ENCODE results near the gene NGRN. TPM values are rescaled to one million over a fixed set of nuclear protein-coding genes. Genes with fewer than 3 reads are reported as not detected.
"Not testable (repeated sequence)": the region's sequence is repeated elsewhere in the genome, so short reads cannot be mapped to it uniquely, and the experiment has no call there.

The NGRN gene
- total RNA-seq, 1 donor: 88.9 TPM

GRCh38 chr15:90266485-90266884 lies 1.0 kb downstream of the NGRN start:
- H3K4me3 ChIP-seq (ENCODE audit: low read depth, low read length): peak overlapping the region; percentile 93
- TF ChIP-seq CTCF (IDR thresholded peaks at IDR 0.05; ENCODE audit: insufficient read depth, low read depth, low read length): no peak
- DNase-seq (ENCODE audit: low read depth): peak; percentile 44

- TF ChIP-seq CTCF (IDR thresholded peaks at IDR 0.05; ENCODE audit: insufficient read depth, low read depth, low read length): no peak
- no peak for DNase-seq (ENCODE audit: low read depth)
- H3K4me3 ChIP-seq (ENCODE audit: low read depth, low read length): no peak overlapping the region
These were observed 2.9 kb downstream of the NGRN start for GRCh38 chr15:90268415-90268814.

GRCh38 chr15:90270502-90271150 lies 5.2 kb downstream of the NGRN start:
- TF ChIP-seq CTCF (IDR thresholded peaks at IDR 0.05; ENCODE audit: insufficient read depth, low read depth, low read length): no peak
- no peak overlapping the region for H3K4me3 ChIP-seq (ENCODE audit: low read depth, low read length)
- DNase-seq (ENCODE audit: low read depth): no peak

GRCh38 chr15:90271459-90272166 lies 6.1 kb downstream of the NGRN start:
- no peak for DNase-seq (ENCODE audit: low read depth)
- H3K4me3 ChIP-seq (ENCODE audit: low read depth, low read length): no peak overlapping the region
- TF ChIP-seq CTCF (IDR thresholded peaks at IDR 0.05; ENCODE audit: insufficient read depth, low read depth, low read length): no peak

- DNase-seq (ENCODE audit: low read depth); H3K4me3 ChIP-seq (ENCODE audit: low read depth, low read length): not testable (repeated sequence)
These were observed 13.0 kb downstream of the NGRN start for GRCh38 chr15:90278467-90278866.

GRCh38 chr15:90280743-90281142 lies 15.3 kb downstream of the NGRN start:
- DNase-seq (ENCODE audit: low read depth): not testable (repeated sequence)

GRCh38 chr15:90281637-90282036 lies 16.2 kb downstream of the NGRN start:
- not testable (repeated sequence) for H3K4me3 ChIP-seq (ENCODE audit: low read depth, low read length); DNase-seq (ENCODE audit: low read depth)

More at GRCh38 chr15:90280743-90281142, 15.3 kb downstream of the NGRN start:
- not testable (repeated sequence) for H3K4me3 ChIP-seq (ENCODE audit: low read depth, low read length)

GRCh38 chr15:90286678-90287077 lies 21.2 kb downstream of the NGRN start:
- DNase-seq (ENCODE audit: low read depth): peak; percentile 43
- peak; percentile 44 for TF ChIP-seq CTCF (IDR thresholded peaks at IDR 0.05; ENCODE audit: insufficient read depth, low read depth, low read length)
- H3K4me3 ChIP-seq (ENCODE audit: low read depth, low read length): no peak overlapping the region
